ENCODE results near the gene SMYD3. TPM values are rescaled to one million over a fixed set of nuclear protein-coding genes. Genes with fewer than 3 reads are reported as not detected.

SMYD3 gene
- total and polyA plus RNA-seq, 2 of the 4 experiments (the other 2 are of a cell fraction): 26.5 to 37.6 TPM

GRCh38 chr1:246081856-246082668, 425.0 kb downstream of the SMYD3 start:
- intact Hi-C loops (cut with micrococcal nuclease): no loop called here
- Histone ChIP-seq H4K91ac (ENCODE audit: insufficient read depth, low read depth, low read length) (no peak overlapping the region), H3K79me1 (ENCODE audit: low read depth in 1 of 2, low read length in 2 of 2) (no peaks in the 10 kb centered on the region; a peak in 1 of 4 replicates), H3K4me3 (ENCODE audit: insufficient read depth, low read depth, low read length) (no peak overlapping the region), H2AK5ac (ENCODE audit: low read depth, low read length) (no peak overlapping the region), H3K9me3 (ENCODE audit: control insufficient read depth, insufficient read depth, low read length) (peaks cover 3% of the 10 kb centered on the region; the same call in 1 of the 2 replicates), H3K27ac (ENCODE audit: insufficient read depth, low read length) (no peak overlapping the region), H2AFZ (replicated peaks; ENCODE audit: low read length, poor library complexity) (no peak overlapping the region), H3K18ac (ENCODE audit: low read depth, low read length) (no peak overlapping the region), H2BK120ac (ENCODE audit: low read depth, low read length) (no peak overlapping the region), H2BK20ac (ENCODE audit: low read depth, low read length) (no peak overlapping the region), H3K56ac (ENCODE audit: extremely low read depth, insufficient read depth, low read length) (no peak overlapping the region), H3K27me3 (ENCODE audit: control insufficient read depth, insufficient read depth, low read length) (no peaks in the 10 kb centered on the region), H3K14ac (replicated peaks; ENCODE audit: low read depth, low read length) (no peak overlapping the region), H4K20me1 (ENCODE audit: insufficient read depth, low read length) (no peaks in the 10 kb centered on the region), H3K9me1 (ENCODE audit: insufficient read depth, low read length) (no peaks in the 10 kb centered on the region), H3K4me1 (ENCODE audit: control insufficient read depth, insufficient read depth, low read length) (no peaks in the 10 kb centered on the region), H4K8ac (ENCODE audit: low read depth in 2 of 2, low read length in 2 of 2) (no peak overlapping the region), H3K23ac (ENCODE audit: low read depth, low read length) (no peak overlapping the region), H2BK5ac (ENCODE audit: low read depth, low read length, poor library complexity, severe bottlenecking) (no peak overlapping the region), H4K5ac (ENCODE audit: low read depth, low read length) (no peak overlapping the region), H3K9ac (ENCODE audit: low read depth, low read length) (no peak overlapping the region), H3K4ac (ENCODE audit: low read depth, low read length) (no peak overlapping the region), H2BK15ac (ENCODE audit: low read depth, low read length) (no peak overlapping the region), H2AK9ac (replicated peaks; ENCODE audit: low read depth, low read length, poor library complexity) (no peak overlapping the region), H3K4me2 (ENCODE audit: low read depth, low read length) (no peak overlapping the region), H3K36me3 (ENCODE audit: control insufficient read depth, insufficient read depth, low read length) (0 out of 2 replicates have a peak, but pooled peaks cover 2% of the 10 kb centered on the region)
- no TSS peak for BruUV-seq (replicated peaks)
- no peak for ATAC-seq (ENCODE audit: low read depth)
- dilution Hi-C loops (cut with HindIII; ENCODE audit: low sequenced_read_pairs, unreplicated experiment): no loop called here
- DNase-seq: no peak
- ChIA-PET CTCF (no interaction called here), POLR2A (ENCODE audit: unreplicated experiment) (no interaction called here)
- TF ChIP-seq RCOR1 (IDR thresholded peaks at IDR 0.05; ENCODE audit: insufficient replicate concordance, low read length) (no peak), CTCF (conservative IDR thresholded peaks at IDR 0.05; ENCODE audit: low read depth, low read length) (no peak), MAZ (IDR thresholded peaks at IDR 0.05; ENCODE audit: borderline replicate concordance, low read depth, low read length) (no peak), SMC3 (IDR thresholded peaks at IDR 0.05; ENCODE audit: low read depth, low read length) (no peak), RFX5 (IDR thresholded peaks at IDR 0.05; ENCODE audit: low read depth, low read length) (no peak), BHLHE40 (IDR thresholded peaks at IDR 0.05; ENCODE audit: low read depth, low read length) (no peak), MAFK (IDR thresholded peaks at IDR 0.05; ENCODE audit: low read depth, low read length) (no peak), CHD1 (IDR thresholded peaks at IDR 0.05; ENCODE audit: low read depth, low read length) (no peak), MXI1 (IDR thresholded peaks at IDR 0.05; ENCODE audit: borderline replicate concordance, low read depth, low read length) (no peak), RAD21 (IDR thresholded peaks at IDR 0.05; ENCODE audit: low read length) (no peak), CEBPB (IDR thresholded peaks at IDR 0.05; ENCODE audit: low read depth, low read length) (no peak), NFE2L2 (IDR thresholded peaks at IDR 0.05; ENCODE audit: low read depth, low read length) (no peak)
- TF ChIP-seq, protein P1, sequence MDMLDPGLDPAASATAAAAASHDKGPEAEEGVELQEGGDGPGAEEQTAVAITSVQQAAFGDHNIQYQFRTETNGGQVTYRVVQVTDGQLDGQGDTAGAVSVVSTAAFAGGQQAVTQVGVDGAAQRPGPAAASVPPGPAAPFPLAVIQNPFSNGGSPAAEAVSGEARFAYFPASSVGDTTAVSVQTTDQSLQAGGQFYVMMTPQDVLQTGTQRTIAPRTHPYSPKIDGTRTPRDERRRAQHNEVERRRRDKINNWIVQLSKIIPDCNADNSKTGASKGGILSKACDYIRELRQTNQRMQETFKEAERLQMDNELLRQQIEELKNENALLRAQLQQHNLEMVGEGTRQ (IDR thresholded peaks at IDR 0.05; ENCODE audit: low read depth, low read length): no peak
- TF ChIP-seq, protein P2, sequence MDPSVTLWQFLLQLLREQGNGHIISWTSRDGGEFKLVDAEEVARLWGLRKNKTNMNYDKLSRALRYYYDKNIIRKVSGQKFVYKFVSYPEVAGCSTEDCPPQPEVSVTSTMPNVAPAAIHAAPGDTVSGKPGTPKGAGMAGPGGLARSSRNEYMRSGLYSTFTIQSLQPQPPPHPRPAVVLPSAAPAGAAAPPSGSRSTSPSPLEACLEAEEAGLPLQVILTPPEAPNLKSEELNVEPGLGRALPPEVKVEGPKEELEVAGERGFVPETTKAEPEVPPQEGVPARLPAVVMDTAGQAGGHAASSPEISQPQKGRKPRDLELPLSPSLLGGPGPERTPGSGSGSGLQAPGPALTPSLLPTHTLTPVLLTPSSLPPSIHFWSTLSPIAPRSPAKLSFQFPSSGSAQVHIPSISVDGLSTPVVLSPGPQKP (IDR thresholded peaks at IDR 0.05; ENCODE audit: borderline replicate concordance, low read depth, low read length): no peak
- in situ Hi-C loops (cut with MboI; ENCODE audit: low sequenced_read_pairs): no loop called here
- WGBS, 2 experiments (ENCODE audit: extremely low coverage in 2 of 2, insufficient read length in 1 of 2): 100% methylated on average over 2 of the region's 13 CpGs; no CpG with 5 or more reads in 1 of the 2 experiments
